Measurements from ENCODE around the gene ATP23. TPM values are rescaled to one million over a fixed set of nuclear protein-coding genes. Genes with fewer than 3 reads are reported as not detected.

ATP23 gene
- total RNA-seq, 1 experiment from 2014 or later, result 6.1 TPM

GRCh38 chr12:57941165-57941894 lies at the start of gene ATP23 (continued):
- TF ChIP-seq ERG (CRISPR knock-in tag; IDR thresholded peaks at IDR 0.05) (no peak), ZNF423 (CRISPR knock-in tag; IDR thresholded peaks at IDR 0.05) (peak; percentile 94), NFYB (CRISPR knock-in tag; conservative IDR thresholded peaks at IDR 0.05; ENCODE audit: low read depth) (no peak), GABPB1 (CRISPR knock-in tag; IDR thresholded peaks at IDR 0.05) (peak; percentile 26; the same call in 1 of the 2 replicates), CDX4 (CRISPR knock-in tag; IDR thresholded peaks at IDR 0.05; ENCODE audit: borderline replicate concordance) (no peak), JUN (CRISPR knock-in tag; IDR thresholded peaks at IDR 0.05) (no peak), ETV6 (CRISPR knock-in tag; IDR thresholded peaks at IDR 0.05) (peak; percentile 69; the same call in 1 of the 2 replicates), ZNF425 (CRISPR knock-in tag; conservative IDR thresholded peaks at IDR 0.05) (no peak), MYBL2 (CRISPR knock-in tag; IDR thresholded peaks at IDR 0.05) (peak; percentile 77; the same call in 1 of the 2 replicates)

- TF ChIP-seq GRHL2 (CRISPR knock-in tag; IDR thresholded peaks at IDR 0.05; ENCODE audit: insufficient replicate concordance, severe bottlenecking) (no peak), RELA (CRISPR knock-in tag; IDR thresholded peaks at IDR 0.05; ENCODE audit: borderline replicate concordance) (no peak)
- ATAC-seq (no peak), DNase-seq (ENCODE audit: low spot score) (no peak)
- Mint-ChIP-seq H3K9me3 (no peaks in the 10 kb centered on the region), H3K4me3 (no peak overlapping the region), H3K27me3 (ENCODE audit: low read depth) (peaks cover 16% of the 10 kb centered on the region), H3K4me1 (peaks cover 60% of the 10 kb centered on the region), H3K27ac (no peak overlapping the region), H3K36me3 (no peaks in the 10 kb centered on the region)
- POLR2A ChIA-PET, result no interaction called here
- CTCF ChIA-PET, result interaction anchor here (0.6 to 5.1 kb wide), 2 partner anchors 8 to 58 kb away, joined by 3 to 77 read pairs; no protein-coding TSS in a partner anchor
Measured at GRCh38 chr12:57892232-57892972, 49.0 kb upstream of the ATP23 start.

- TF ChIP-seq ESRRA (CRISPR knock-in tag; IDR thresholded peaks at IDR 0.05; ENCODE audit: borderline replicate concordance) (no peak), FOXP1 (CRISPR knock-in tag; IDR thresholded peaks at IDR 0.05; ENCODE audit: borderline replicate concordance) (no peak)
- ChIA-PET CTCF (interaction anchor here (0.5 to 5.1 kb wide), 9 partner anchors 11 to 1326 kb away, joined by 3 to 77 read pairs (median 4); no protein-coding TSS in a partner anchor), POLR2A (interaction anchor here (4.3 kb wide), 1 partner anchor 49 kb away, joined by 64 read pairs; the partner anchor contains the start of gene CTDSP2)
- H3K4me1 Mint-ChIP-seq, result peaks cover 57% of the 10 kb centered on the region
- peaks cover 28% of the 10 kb centered on the region for H3K27me3 Mint-ChIP-seq (ENCODE audit: low read depth)
- 0 out of 2 replicates have a peak, but pooled peaks cover 4% of the 10 kb centered on the region for H3K9me3 Mint-ChIP-seq
- DNase-seq (ENCODE audit: low spot score) (peak; percentile 50), ATAC-seq (peak; percentile 51)
- H3K36me3 Mint-ChIP-seq, result no peaks in the 10 kb centered on the region
- H3K27ac Mint-ChIP-seq, result peak overlapping the region; percentile 77
- H3K4me3 Mint-ChIP-seq, result peak overlapping the region; percentile 13
Measured at GRCh38 chr12:57893431-57894353, 47.7 kb upstream of the ATP23 start.

Data from WTC11 (cell line).